ENCODE data around the gene FAM114A1.
"Not testable (repeated sequence)": the region's sequence is repeated elsewhere in the genome, so short reads cannot be mapped to it uniquely, and the experiment has no call there.

Gene FAM114A1

DNA sequence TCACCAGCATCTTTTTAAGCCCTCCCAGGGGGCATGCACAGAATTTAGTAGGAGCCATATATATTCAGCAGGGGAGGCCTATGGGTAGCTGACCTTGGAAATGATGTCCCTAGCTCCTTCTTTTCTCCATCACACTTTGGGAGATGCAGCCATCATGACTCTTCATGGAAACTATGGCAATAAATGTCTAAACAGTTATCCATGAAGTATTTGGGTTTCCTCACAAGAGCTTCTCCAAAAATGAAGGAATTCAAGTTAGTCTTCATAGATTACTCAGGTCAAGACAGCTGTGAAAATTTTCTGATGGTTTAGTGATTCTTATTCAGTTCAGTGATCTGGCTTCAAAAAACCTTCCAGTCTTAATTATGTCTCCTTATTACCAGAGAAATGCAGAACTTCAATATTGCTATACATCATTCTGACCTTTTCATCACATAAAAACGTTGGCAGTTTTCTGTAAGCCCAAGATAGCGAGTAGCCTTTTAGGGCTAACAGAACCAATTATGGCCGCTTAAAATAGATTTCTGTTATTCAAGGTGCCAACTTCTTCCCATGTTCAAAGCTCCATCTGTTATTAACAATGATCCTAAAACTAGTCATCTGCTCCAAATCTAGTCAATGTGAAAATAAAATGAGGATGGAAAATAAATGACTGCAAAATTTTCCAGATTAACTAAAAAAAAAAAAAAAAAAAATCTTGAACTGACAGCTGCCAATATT, 112.1 kb downstream of the FAM114A1 start:
- no peak for DNase-seq

DNA sequence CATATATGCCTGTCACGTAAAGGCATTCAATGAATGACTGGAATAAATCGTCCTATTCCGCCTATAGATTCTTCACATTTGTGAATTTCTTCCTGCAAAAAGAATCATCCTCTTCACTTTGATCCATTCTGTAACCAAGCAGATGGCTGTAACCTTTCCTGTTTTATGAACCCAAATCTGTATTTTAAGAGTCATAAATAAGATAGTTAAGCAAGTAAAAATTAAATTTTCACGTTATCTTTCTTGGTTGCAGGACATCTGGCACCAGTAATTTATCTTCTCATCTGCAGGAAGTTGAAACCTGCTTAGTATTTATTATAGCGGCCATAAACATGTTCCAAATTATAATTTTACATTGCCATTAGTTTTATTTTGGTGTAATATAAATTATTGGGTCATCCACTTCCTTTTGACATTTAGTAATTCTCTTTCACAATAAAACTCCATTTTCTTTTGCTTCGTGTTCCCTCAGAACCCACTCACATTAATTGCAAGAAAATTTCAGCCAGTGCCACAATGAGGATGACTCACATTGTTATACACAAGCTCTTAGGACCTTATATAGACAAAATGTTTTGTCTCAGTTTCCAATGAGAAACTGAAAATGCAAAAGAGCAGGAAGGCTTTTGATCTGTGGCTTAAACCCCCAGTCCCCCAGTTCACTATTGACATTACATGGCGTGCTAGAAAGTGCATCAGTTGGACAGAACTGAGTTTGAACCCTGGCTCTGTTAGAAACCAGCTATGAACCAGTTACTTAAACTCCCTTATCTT, 113.5 kb downstream of the FAM114A1 start:
- no peak for DNase-seq

GRCh38 chr4:38982361-38983095, 114.9 kb downstream of the FAM114A1 start:
- DNase-seq = no peak

GRCh38 chr4:38983291-38983690, 115.7 kb downstream of the FAM114A1 start:
- DNase-seq = no peak

GRCh38 chr4:38983787-38984598, 116.4 kb downstream of the FAM114A1 start:
- DNase-seq = no peak

DNA sequence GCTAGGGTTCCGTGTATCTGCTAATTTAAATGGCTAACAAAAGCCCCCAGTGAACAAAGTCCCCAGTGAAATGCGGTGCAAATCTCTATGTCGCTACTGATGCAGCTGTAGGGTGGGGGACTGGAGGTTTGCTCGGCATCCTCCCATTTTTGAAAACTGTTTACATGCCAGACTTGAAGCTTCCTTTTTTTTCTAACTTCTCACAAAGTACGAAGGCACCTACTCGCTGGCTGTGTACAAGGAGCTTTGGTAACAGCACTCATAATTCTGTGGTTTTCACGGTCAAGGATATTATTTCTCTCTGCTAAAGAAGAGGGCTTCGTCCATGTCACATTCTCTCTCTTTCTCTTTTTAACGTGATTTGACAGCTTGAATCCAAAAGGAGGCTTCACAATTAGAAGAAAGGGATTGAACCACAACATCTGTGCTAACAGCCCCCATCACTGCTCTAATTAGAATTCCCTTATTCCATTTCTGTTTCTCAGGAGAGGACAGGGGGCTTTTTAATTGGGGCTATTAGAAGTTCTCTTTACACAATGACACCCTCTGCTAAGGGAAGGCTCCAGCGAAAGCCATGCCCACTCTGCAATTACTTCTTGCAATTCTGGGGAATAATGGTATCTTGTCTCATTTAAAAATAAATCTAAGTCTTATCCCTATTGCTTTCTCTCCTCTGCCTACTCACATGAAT, 117.9 kb downstream of the FAM114A1 start:
- DNase-seq = no peak

DNA sequence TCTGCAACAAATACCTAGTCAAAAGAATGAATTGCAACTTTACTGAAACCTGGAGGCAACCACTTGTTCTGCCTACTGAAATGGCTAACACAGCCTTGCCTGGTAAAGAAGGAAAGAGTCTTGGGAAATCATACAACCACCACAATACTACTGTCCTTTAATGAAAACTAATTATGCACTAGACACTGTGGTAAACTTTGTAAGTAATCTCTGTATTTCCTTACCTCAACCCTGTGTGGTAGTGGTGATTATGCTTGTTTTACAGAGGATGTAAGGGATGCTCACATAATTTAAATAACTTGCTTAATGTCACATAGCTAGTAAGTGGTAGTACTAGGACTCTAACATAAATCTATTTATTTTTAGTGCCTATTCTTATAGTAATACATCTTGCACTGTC, 119.9 kb downstream of the FAM114A1 start:
- no peak for DNase-seq

GRCh38 chr4:38988353-38988752, 120.7 kb downstream of the FAM114A1 start:
- not testable (repeated sequence) for DNase-seq

- DNase-seq = no peak
Measured at GRCh38 chr4:38989487-38989886, 121.9 kb downstream of the FAM114A1 start.

GRCh38 chr4:38990241-38990640, 122.6 kb downstream of the FAM114A1 start:
- DNase-seq = no peak

DNA sequence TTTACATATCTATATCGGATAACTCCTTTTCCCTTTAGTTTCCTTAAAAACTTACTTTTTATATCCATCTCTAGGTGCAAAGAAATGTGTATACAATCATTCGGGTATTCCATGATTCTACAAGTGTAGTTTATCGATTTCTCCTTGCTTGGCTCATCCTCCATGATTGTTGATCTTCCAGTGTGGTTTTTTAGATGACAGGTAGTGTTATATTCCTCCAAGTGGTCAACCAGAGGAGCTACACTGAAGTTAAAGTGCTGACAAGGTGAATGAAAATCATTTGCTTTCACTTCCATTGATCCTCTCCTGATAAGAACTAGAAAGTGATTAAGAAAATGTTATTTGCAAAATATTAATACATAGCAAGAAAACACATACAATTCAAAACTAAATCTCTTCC, 126.1 kb downstream of the FAM114A1 start:
- DNase-seq = no peak

- DNase-seq = no peak
Measured at GRCh38 chr4:38994135-38994534, 126.5 kb downstream of the FAM114A1 start.
